G401 (cell line): ENCODE data around the gene ADCY2. TPM values are rescaled to one million over a fixed set of nuclear protein-coding genes. Genes with fewer than 3 reads are reported as not detected.
A peak's percentile ranks its signal among the peaks of the same experiment; 100 is the strongest.

Experiments used
- DNase-seq: peaks from one replicate; pipeline ENCODE4 v3.0.0-alpha.2; 2015; ENCODE audit warnings: low spot score
- in situ Hi-C: cut with HindIII; loops from 2 replicates; pipeline ENCODE4 v1.10.0; 2016; ENCODE audit warnings: low sequenced_read_pairs, mixed read lengths
- total RNA-seq: library from RNA; depleted of rRNA; stranded (reverse); fragments of >200 nt; shearing (Covaris generic); gene quantifications from 2 replicates; pipeline ENCODE4 v1.2.3, GENCODE V29; 2014

The ADCY2 gene
- total RNA-seq, 1 experiment from 2014 or later: 0.03 TPM

GRCh38 chr5:7492371-7492770 is 96.4 kb downstream of the ADCY2 start:
- no peak for DNase-seq
- in situ Hi-C loops: no loop called here

- DNase-seq: peak; percentile 15
- in situ Hi-C loops: no loop called here
Observed at GRCh38 chr5:7493081-7493480, 97.1 kb downstream of the ADCY2 start.

GRCh38 chr5:7493622-7494021 is 97.7 kb downstream of the ADCY2 start:
- no peak for DNase-seq
- in situ Hi-C loops: no loop called here

- in situ Hi-C loops: no loop called here
- no peak for DNase-seq
Observed at GRCh38 chr5:7494481-7495130, 98.7 kb downstream of the ADCY2 start.

- in situ Hi-C loops: no loop called here
- no peak for DNase-seq
Observed at GRCh38 chr5:7495131-7495517, 99.2 kb downstream of the ADCY2 start.

GRCh38 chr5:7500256-7500655 is 104.3 kb downstream of the ADCY2 start:
- no peak for DNase-seq
- in situ Hi-C loops: no loop called here

GRCh38 chr5:7501061-7501460 is 105.1 kb downstream of the ADCY2 start:
- in situ Hi-C loops: no loop called here
- DNase-seq: no peak

- in situ Hi-C loops: no loop called here
- DNase-seq: no peak
Observed at GRCh38 chr5:7503564-7503963, 107.6 kb downstream of the ADCY2 start.

- no peak for DNase-seq
Observed at GRCh38 chr5:7515284-7515914, 119.5 kb downstream of the ADCY2 start.

GRCh38 chr5:7516253-7516652 is 120.3 kb downstream of the ADCY2 start:
- in situ Hi-C loops: no loop called here
- DNase-seq: no peak

More at GRCh38 chr5:7515284-7515914, 119.5 kb downstream of the ADCY2 start:
- in situ Hi-C loops: no loop called here

- DNase-seq: no peak
- in situ Hi-C loops: no loop called here
Observed at GRCh38 chr5:7517006-7517405, 121.1 kb downstream of the ADCY2 start.

GRCh38 chr5:7518947-7519560 is 123.1 kb downstream of the ADCY2 start:
- no peak for DNase-seq
- in situ Hi-C loops: no loop called here

GRCh38 chr5:7519564-7519963 is 123.6 kb downstream of the ADCY2 start:
- DNase-seq: no peak
- in situ Hi-C loops: no loop called here

GRCh38 chr5:7529880-7530279 is 133.9 kb downstream of the ADCY2 start:
- in situ Hi-C loops: no loop called here
- no peak for DNase-seq

- in situ Hi-C loops: no loop called here
- DNase-seq: no peak
Observed at GRCh38 chr5:7533941-7534340, 138.0 kb downstream of the ADCY2 start.

- in situ Hi-C loops: no loop called here
Observed at GRCh38 chr5:7534505-7534904, 138.6 kb downstream of the ADCY2 start.

GRCh38 chr5:7537573-7537972 is 141.6 kb downstream of the ADCY2 start:
- DNase-seq: no peak
- in situ Hi-C loops: no loop called here

More at GRCh38 chr5:7534505-7534904, 138.6 kb downstream of the ADCY2 start:
- DNase-seq: no peak

GRCh38 chr5:7539571-7539970 is 143.6 kb downstream of the ADCY2 start:
- in situ Hi-C loops: no loop called here
- no peak for DNase-seq

- peak; percentile 46 for DNase-seq
- in situ Hi-C loops: no loop called here
Observed at GRCh38 chr5:7540736-7541485, 145.0 kb downstream of the ADCY2 start.

- no peak for DNase-seq
- in situ Hi-C loops: no loop called here
Observed at GRCh38 chr5:7541898-7542297, 146.0 kb downstream of the ADCY2 start.
